Ramos (cell line): ENCODE data around the gene URM1.

Experiments used
- in situ Hi-C: fragments of 300-500 bp; cut with MboI; formaldehyde crosslinking; loops from one replicate; pipeline ENCODE4 v1.14.3; 2022; ENCODE audit warnings: low sequenced_read_pairs; ENCODE audit not compliant: unreplicated experiment

The URM1 gene

GRCh38 chr9:128383007-128383753, 12.0 kb downstream of the URM1 start:
- in situ Hi-C loops, result no loop called here

GRCh38 chr9:128383791-128384190, 12.6 kb downstream of the URM1 start:
- in situ Hi-C loops, result no loop called here

- in situ Hi-C loops, result no loop called here
Observed at GRCh38 chr9:128384801-128385495, 13.8 kb downstream of the URM1 start.

- in situ Hi-C loops, result no loop called here
Observed at GRCh38 chr9:128385496-128386460, 14.6 kb downstream of the URM1 start.

GRCh38 chr9:128388150-128388549, 17.0 kb downstream of the URM1 start:
- in situ Hi-C loops, result no loop called here

- in situ Hi-C loops, result no loop called here
Observed at GRCh38 chr9:128389395-128390149, 18.4 kb downstream of the URM1 start.

GRCh38 chr9:128390150-128390812, 19.1 kb downstream of the URM1 start:
- in situ Hi-C loops, result no loop called here

- in situ Hi-C loops, result no loop called here
Observed at GRCh38 chr9:128390813-128391711, 19.9 kb downstream of the URM1 start.

- in situ Hi-C loops, result no loop called here
Observed at GRCh38 chr9:128391956-128392301, 20.8 kb downstream of the URM1 start.

- in situ Hi-C loops, result no loop called here
Observed at GRCh38 chr9:128392302-128393144, 21.3 kb downstream of the URM1 start.

- in situ Hi-C loops, result no loop called here
Observed at GRCh38 chr9:128393145-128393775, 22.1 kb downstream of the URM1 start.

- in situ Hi-C loops, result no loop called here
Observed at GRCh38 chr9:128393970-128394369, 22.8 kb downstream of the URM1 start.

GRCh38 chr9:128394379-128395168, 23.4 kb downstream of the URM1 start:
- in situ Hi-C loops, result no loop called here

GRCh38 chr9:128396970-128397613, 25.9 kb downstream of the URM1 start:
- in situ Hi-C loops, result no loop called here

GRCh38 chr9:128397831-128398230, 26.7 kb downstream of the URM1 start:
- in situ Hi-C loops, result no loop called here

- in situ Hi-C loops, result no loop called here
Observed at GRCh38 chr9:128399861-128400260, 28.7 kb downstream of the URM1 start.
